Measurements from ENCODE around the gene OPCML.

The OPCML gene

DNA sequence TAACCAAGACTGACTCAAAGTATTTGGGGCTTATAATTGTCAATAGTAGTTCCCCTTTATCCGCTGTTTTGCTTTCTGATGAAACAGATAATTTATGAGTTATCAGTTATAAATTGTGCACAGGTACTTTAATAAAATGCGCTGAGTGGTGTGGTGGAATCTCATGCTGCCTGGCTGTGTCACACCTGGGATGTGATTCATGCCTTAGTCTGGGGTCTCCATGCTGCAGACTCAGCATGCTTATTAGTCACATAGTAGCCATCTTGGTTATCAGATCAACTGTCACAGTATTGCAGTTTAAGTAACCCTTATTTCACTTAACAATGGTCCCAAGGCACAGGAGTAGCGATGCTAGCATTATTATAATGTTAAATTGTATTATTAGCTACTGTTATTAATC lies 1166.7 kb downstream of the OPCML start:
- no peaks in the 10 kb centered on the region for H3K4me1 Mint-ChIP-seq (ENCODE audit: low read depth)
- H3K27ac Mint-ChIP-seq = no peak overlapping the region
- H3K36me3 Mint-ChIP-seq (ENCODE audit: low read depth) = no peaks in the 10 kb centered on the region
- H3K27me3 Mint-ChIP-seq = no peaks in the 10 kb centered on the region
- intact Hi-C loops (cut with micrococcal nuclease) = loop anchor here (10.0 kb wide), 1 partner anchor 81 kb away; no protein-coding TSS in a partner anchor
- peaks cover 19% of the 10 kb centered on the region for H3K9me3 Mint-ChIP-seq
- no peak overlapping the region for H3K4me3 Mint-ChIP-seq

All from dendritic cell treated with granulocyte-macrophage colony-stimulating factor and Interleukin-4, amounts not matched to agents 40 ng/mL and 50 ng/mL, for 4 days (primary cell).